ENCODE data around the gene PABPN1L.
"Not testable (repeated sequence)": the region's sequence is repeated elsewhere in the genome, so short reads cannot be mapped to it uniquely, and the experiment has no call there.

Gene PABPN1L

GRCh38 chr16:88901718-88902337 is 35.4 kb upstream of the PABPN1L start:
- no peak for DNase-seq (ENCODE audit: low read depth)

GRCh38 chr16:88900662-88901052 is 34.2 kb upstream of the PABPN1L start:
- no peak for DNase-seq (ENCODE audit: low read depth)

- no peak for DNase-seq (ENCODE audit: low read depth)
Measured at GRCh38 chr16:88899901-88900661, 33.6 kb upstream of the PABPN1L start.

- no peak for DNase-seq (ENCODE audit: low read depth)
Measured at GRCh38 chr16:88897696-88898425, 31.4 kb upstream of the PABPN1L start.

GRCh38 chr16:88896238-88897070 is 30.0 kb upstream of the PABPN1L start:
- DNase-seq (ENCODE audit: low read depth), result no peak

GRCh38 chr16:88895335-88895734 is 28.9 kb upstream of the PABPN1L start:
- no peak for DNase-seq (ENCODE audit: low read depth)

- DNase-seq (ENCODE audit: low read depth), result no peak
Measured at GRCh38 chr16:88894681-88895300, 28.3 kb upstream of the PABPN1L start.

- not testable (repeated sequence) for DNase-seq (ENCODE audit: low read depth)
Measured at GRCh38 chr16:88894266-88894665, 27.8 kb upstream of the PABPN1L start.

GRCh38 chr16:88893127-88893968 is 26.9 kb upstream of the PABPN1L start:
- DNase-seq (ENCODE audit: low read depth), result no peak

GRCh38 chr16:88892065-88892464 is 25.6 kb upstream of the PABPN1L start:
- no peak for DNase-seq (ENCODE audit: low read depth)

- DNase-seq (ENCODE audit: low read depth), result no peak
Measured at GRCh38 chr16:88891083-88891482, 24.6 kb upstream of the PABPN1L start.

- DNase-seq (ENCODE audit: low read depth), result not testable (repeated sequence)
Measured at GRCh38 chr16:88889702-88890352, 23.4 kb upstream of the PABPN1L start.

GRCh38 chr16:88888461-88889387 is 22.3 kb upstream of the PABPN1L start:
- DNase-seq (ENCODE audit: low read depth), result no peak

GRCh38 chr16:88888057-88888456 is 21.6 kb upstream of the PABPN1L start:
- no peak for DNase-seq (ENCODE audit: low read depth)

- DNase-seq (ENCODE audit: low read depth), result no peak
Measured at GRCh38 chr16:88886845-88887521, 20.5 kb upstream of the PABPN1L start.

GRCh38 chr16:88886420-88886844 is 20.0 kb upstream of the PABPN1L start:
- DNase-seq (ENCODE audit: low read depth), result no peak

GRCh38 chr16:88885693-88886280 is 19.3 kb upstream of the PABPN1L start:
- DNase-seq (ENCODE audit: low read depth), result no peak
